HCT116 (cell line): ENCODE data around the gene UCN. TPM values are rescaled to one million over a fixed set of nuclear protein-coding genes. Genes with fewer than 3 reads are reported as not detected.

ENCODE experiments used
- ATAC-seq: fragments of 200-7000 bp; cut with Tn5 transposase; 2 replicates; pipeline ENCODE4 v1.9.1; 2020; ENCODE audit warnings: mild to moderate bottlenecking, moderate library complexity
- BruUV-seq: library from RNA; stranded (reverse); fragments of 400-500 nt; replicated peaks from 2 replicates; lab custom pipeline; 2021; lab: Mats Ljungman, UMichigan
- CTCF ChIA-PET: fragments of 300-600 bp; sonication (Branson Sonifier 250); formaldehyde crosslinking; loops from one replicate; lab custom pipeline; 2021; ENCODE audit warnings: antibody characterized with exemption; lab: Charles Lee
- POLR2A ChIA-PET: fragments of 300-600, 350-600 bp; sonication (Branson Sonifier 250); formaldehyde crosslinking; loops from one replicate; lab custom pipeline; 2021; ENCODE audit warnings: antibody characterized with exemption; lab: Charles Lee
- RAD21 ChIA-PET, 2 experiments: fragments of 300-600 bp; sonication (Branson Sonifier 250); formaldehyde crosslinking; loops; one replicate each; lab custom pipeline; 2023; ENCODE audit warnings: low total read pairs in 2 of 2; ENCODE audit not compliant: uncharacterized antibody in 2 of 2, unreplicated experiment in 2 of 2, low non-redundant PET in 1 of 2; lab: Charles Lee
- DNase-seq: peaks from one replicate; pipeline ENCODE4 v3.0.0-alpha.2; 2010; ENCODE audit warnings: low read depth, low spot score
- H2AFZ ChIP-seq: fragments of 200-600 bp; shearing (Covaris generic), sonication (generic); 2 replicates; pipeline ENCODE4 v1.6.1; 2017; ENCODE audit warnings: low read depth, mixed run types, mixed read lengths, antibody characterized with exemption, low read length; ENCODE audit not compliant: poor library complexity, severe bottlenecking
- H3K27ac ChIP-seq: 2 replicates; pipeline ENCODE4 v1.5.1; 2012; ENCODE audit warnings: low read depth, low read length
- H3K27me3 ChIP-seq: fragments of 200-600 bp; sonication (generic); 2 replicates; pipeline ENCODE4 v1.6.1; 2016; ENCODE audit warnings: mixed run types, low read length, mixed read lengths; ENCODE audit not compliant: insufficient read depth
- H3K36me3 ChIP-seq, 2 experiments: fragments of 200-500 bp in 1 of 2; fragments of 200-600 bp in 1 of 2; sonication (Bioruptor generic) in 1 of 2; sonication (generic) in 1 of 2; 2 replicates each; pipeline versions ENCODE4 v1.5.1 to v1.6.1; 2014 to 2016; ENCODE audit warnings: low read length in 2 of 2, inconsistent platforms in 1 of 2, mixed read lengths in 1 of 2, mixed run types in 1 of 2; ENCODE audit not compliant: insufficient read depth in 2 of 2, control insufficient read depth in 1 of 2
- H3K4me1 ChIP-seq, 2 experiments: fragments of 200-600 bp in 1 of 2; sonication (generic) in 1 of 2; 2 replicates each; pipeline versions ENCODE4 v1.5.1 to v1.6.1; 2012 to 2017; ENCODE audit warnings: low read length in 2 of 2, inconsistent platforms in 1 of 2, mild to moderate bottlenecking in 1 of 2, mixed read lengths in 1 of 2, mixed run types in 1 of 2, moderate library complexity in 1 of 2; ENCODE audit not compliant: insufficient read depth in 2 of 2, control insufficient read depth in 1 of 2
- H3K4me2 ChIP-seq: fragments of 200-600 bp; sonication (generic); 2 replicates; pipeline ENCODE4 v1.6.1; 2017; ENCODE audit warnings: mixed run types, low read length, mixed read lengths
- H3K4me3 ChIP-seq, 2 experiments: fragments of 200-600 bp in 1 of 2; sonication (generic) in 1 of 2; replicated peaks in 1 of 2; 2 replicates each; pipeline ENCODE4 v1.5.1; 2011 to 2016; ENCODE audit warnings: low read length in 2 of 2, control low read depth in 1 of 2, low read depth in 1 of 2, mild to moderate bottlenecking in 1 of 2, mixed read lengths in 1 of 2, mixed run types in 1 of 2
- H3K79me2 ChIP-seq: fragments of 200-600 bp; sonication (generic); 2 replicates; pipeline ENCODE4 v1.6.1; 2017; ENCODE audit warnings: mild to moderate bottlenecking, mixed run types, low read length, moderate library complexity, mixed read lengths; ENCODE audit not compliant: insufficient read depth
- H3K9ac ChIP-seq: fragments of 200-600 bp; sonication (generic); 2 replicates; pipeline ENCODE4 v1.6.1; 2016; ENCODE audit warnings: low read length, mixed read lengths
- H3K9me2 ChIP-seq: fragments of 200-600 bp; sonication (generic), shearing (Covaris generic); 2 replicates; pipeline ENCODE4 v1.6.1; 2017; ENCODE audit warnings: mixed run types, mild to moderate bottlenecking, moderate library complexity; ENCODE audit not compliant: insufficient read depth
- H3K9me3 ChIP-seq, 2 experiments: fragments of 200-500 bp in 1 of 2; fragments of 200-600 bp in 1 of 2; sonication (Bioruptor generic) in 1 of 2; sonication (generic) in 1 of 2; 2 replicates each; pipeline ENCODE4 v1.6.1; 2014 to 2017; ENCODE audit warnings: low read length in 2 of 2, mixed read lengths in 2 of 2, inconsistent platforms in 1 of 2, low read depth in 1 of 2, mild to moderate bottlenecking in 1 of 2, mixed run types in 1 of 2, moderate library complexity in 1 of 2; ENCODE audit not compliant: control insufficient read depth in 1 of 2, insufficient read depth in 1 of 2
- H4K20me1 ChIP-seq: fragments of 200-600 bp; sonication (generic), shearing (Covaris generic); 2 replicates; pipeline ENCODE4 v1.6.1; 2017; ENCODE audit warnings: mixed run types, mild to moderate bottlenecking, moderate library complexity; ENCODE audit not compliant: insufficient read depth
- CBX3 ChIP-seq: IDR thresholded peaks from 2 replicates; pipeline ENCODE4 v1.6.1; 2012; ENCODE audit warnings: low read depth
- CEBPB ChIP-seq: IDR thresholded peaks from 2 replicates; pipeline ENCODE4 v1.6.1; 2012; ENCODE audit warnings: low read depth
- ELF1 ChIP-seq: IDR thresholded peaks from 2 replicates; pipeline ENCODE4 v1.6.1; 2012; ENCODE audit warnings: low read depth, borderline replicate concordance
- POLR2AphosphoS5 ChIP-seq: IDR thresholded peaks from 2 replicates; pipeline ENCODE4 v1.6.1; 2011; ENCODE audit warnings: mild to moderate bottlenecking, low read depth, low read length, moderate library complexity
- SRF ChIP-seq: IDR thresholded peaks from 2 replicates; pipeline ENCODE4 v1.6.1; 2012; ENCODE audit warnings: low read depth
- intact Hi-C: fragments of 100-400 bp; cut with micrococcal nuclease; formaldehyde crosslinking; loops from 2 replicates; pipeline ENCODE4 v1.10.0; 2022
- total RNA-seq: library from RNA; stranded (reverse); gene quantifications from one replicate; pipeline ENCODE4 v1.2.1, GENCODE V29; 2021; ENCODE audit not compliant: unreplicated experiment
- TF ChIP-seq, protein P1 (sequence below), 3 experiments: fragments of 200-600 bp in 1 of 3; sonication (generic) in 1 of 3; IDR thresholded peaks in 2 of 3; conservative IDR thresholded peaks in 1 of 3; 2 replicates each; pipeline ENCODE4 v1.5.1; 2012 to 2017; ENCODE audit warnings: low read depth in 2 of 3, low read length in 2 of 3, antibody characterized with exemption in 1 of 3, borderline replicate concordance in 1 of 3, control low read depth in 1 of 3, mild to moderate bottlenecking in 1 of 3, mixed read lengths in 1 of 3, mixed run types in 1 of 3, moderate library complexity in 1 of 3; ENCODE audit not compliant: insufficient read depth in 1 of 3
- TF ChIP-seq, protein P2 (sequence below): IDR thresholded peaks from 2 replicates; pipeline ENCODE4 v1.6.1; 2012
- TF ChIP-seq, protein P3 (sequence below): IDR thresholded peaks from 2 replicates; pipeline ENCODE4 v1.6.1; 2012; ENCODE audit warnings: low read depth

Gene UCN
- total RNA-seq, 1 experiment from 2014 or later: 8.0 TPM

DNA sequence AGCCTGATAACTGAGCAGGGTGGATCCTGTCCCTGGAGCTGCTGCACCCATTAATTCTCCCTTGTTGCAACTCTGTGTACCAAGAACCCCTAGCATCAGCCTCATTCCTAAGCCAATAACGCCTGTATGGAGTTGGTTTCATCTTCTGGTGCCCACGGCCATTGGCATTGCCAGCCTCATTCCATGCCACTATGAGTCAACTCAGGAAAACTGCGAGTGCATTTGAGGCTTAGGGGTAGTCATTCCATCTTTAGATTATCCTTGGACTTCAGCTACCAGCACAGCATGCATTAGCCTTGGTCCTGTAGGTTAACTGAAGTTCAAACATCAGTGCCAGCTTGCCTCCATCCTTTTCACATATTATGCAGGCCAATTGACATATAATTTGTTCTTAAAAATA is 27.4 kb downstream of the UCN start (continued):
- TF ChIP-seq, protein P1, sequence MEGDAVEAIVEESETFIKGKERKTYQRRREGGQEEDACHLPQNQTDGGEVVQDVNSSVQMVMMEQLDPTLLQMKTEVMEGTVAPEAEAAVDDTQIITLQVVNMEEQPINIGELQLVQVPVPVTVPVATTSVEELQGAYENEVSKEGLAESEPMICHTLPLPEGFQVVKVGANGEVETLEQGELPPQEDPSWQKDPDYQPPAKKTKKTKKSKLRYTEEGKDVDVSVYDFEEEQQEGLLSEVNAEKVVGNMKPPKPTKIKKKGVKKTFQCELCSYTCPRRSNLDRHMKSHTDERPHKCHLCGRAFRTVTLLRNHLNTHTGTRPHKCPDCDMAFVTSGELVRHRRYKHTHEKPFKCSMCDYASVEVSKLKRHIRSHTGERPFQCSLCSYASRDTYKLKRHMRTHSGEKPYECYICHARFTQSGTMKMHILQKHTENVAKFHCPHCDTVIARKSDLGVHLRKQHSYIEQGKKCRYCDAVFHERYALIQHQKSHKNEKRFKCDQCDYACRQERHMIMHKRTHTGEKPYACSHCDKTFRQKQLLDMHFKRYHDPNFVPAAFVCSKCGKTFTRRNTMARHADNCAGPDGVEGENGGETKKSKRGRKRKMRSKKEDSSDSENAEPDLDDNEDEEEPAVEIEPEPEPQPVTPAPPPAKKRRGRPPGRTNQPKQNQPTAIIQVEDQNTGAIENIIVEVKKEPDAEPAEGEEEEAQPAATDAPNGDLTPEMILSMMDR (IDR thresholded peaks at IDR 0.05 in 2 of 3, conservative IDR thresholded peaks at IDR 0.05 in 1 of 3; ENCODE audit: borderline replicate concordance in 1 of 3, insufficient read depth in 1 of 3, low read depth in 2 of 3, low read length in 2 of 3): no peak
- TF ChIP-seq SRF (no peak), CEBPB (no peak), CBX3 (no peak)

DNA sequence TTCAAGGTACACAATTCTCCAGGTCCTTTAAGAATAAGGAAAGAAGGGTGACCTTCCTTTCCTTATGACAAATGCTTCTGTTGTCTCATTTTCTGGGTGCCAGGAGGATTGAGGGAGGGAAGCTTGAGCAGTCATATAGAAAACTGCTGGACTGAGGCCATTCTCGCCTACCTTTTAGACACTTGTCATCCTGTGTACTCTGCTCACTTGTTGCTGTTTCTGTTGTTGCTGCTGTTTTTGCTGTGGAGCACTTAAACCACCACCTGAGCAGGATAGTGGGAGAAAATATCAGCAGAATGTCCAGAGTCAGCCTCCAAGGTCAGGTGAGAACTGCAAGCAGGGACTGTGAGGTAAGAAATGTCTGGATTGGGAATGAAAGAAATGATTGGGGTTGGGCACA is 30.2 kb downstream of the UCN start:
- Histone ChIP-seq H3K27ac (no peak overlapping the region), H2AFZ (no peak overlapping the region), H3K4me3 (no peak overlapping the region), H3K9me3 (no peaks in the 10 kb centered on the region), H3K36me3 (no peaks in the 10 kb centered on the region), H3K9me2 (no peaks in the 10 kb centered on the region), H3K9ac (no peak overlapping the region), H3K27me3 (no peaks in the 10 kb centered on the region), H4K20me1 (no peaks in the 10 kb centered on the region), H3K4me2 (no peak overlapping the region), H3K4me1 (peaks cover 2 to 24% of the 10 kb centered on the region in 2 experiments; a peak in 3 of 4 replicates), H3K79me2 (no peaks in the 10 kb centered on the region)
- ChIA-PET RAD21 (no interaction called here), POLR2A (no interaction called here), CTCF (interaction anchor here (5.6 kb wide), 1 partner anchor 14 kb away, joined by 50 read pairs; no protein-coding TSS in a partner anchor)
- no TSS peak for BruUV-seq
- no peak for ATAC-seq
- TF ChIP-seq CBX3 (no peak), POLR2AphosphoS5 (no peak), ELF1 (no peak), SRF (no peak)
- TF ChIP-seq, protein P2, sequence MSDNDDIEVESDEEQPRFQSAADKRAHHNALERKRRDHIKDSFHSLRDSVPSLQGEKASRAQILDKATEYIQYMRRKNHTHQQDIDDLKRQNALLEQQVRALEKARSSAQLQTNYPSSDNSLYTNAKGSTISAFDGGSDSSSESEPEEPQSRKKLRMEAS: no peak
- TF ChIP-seq, protein P3, sequence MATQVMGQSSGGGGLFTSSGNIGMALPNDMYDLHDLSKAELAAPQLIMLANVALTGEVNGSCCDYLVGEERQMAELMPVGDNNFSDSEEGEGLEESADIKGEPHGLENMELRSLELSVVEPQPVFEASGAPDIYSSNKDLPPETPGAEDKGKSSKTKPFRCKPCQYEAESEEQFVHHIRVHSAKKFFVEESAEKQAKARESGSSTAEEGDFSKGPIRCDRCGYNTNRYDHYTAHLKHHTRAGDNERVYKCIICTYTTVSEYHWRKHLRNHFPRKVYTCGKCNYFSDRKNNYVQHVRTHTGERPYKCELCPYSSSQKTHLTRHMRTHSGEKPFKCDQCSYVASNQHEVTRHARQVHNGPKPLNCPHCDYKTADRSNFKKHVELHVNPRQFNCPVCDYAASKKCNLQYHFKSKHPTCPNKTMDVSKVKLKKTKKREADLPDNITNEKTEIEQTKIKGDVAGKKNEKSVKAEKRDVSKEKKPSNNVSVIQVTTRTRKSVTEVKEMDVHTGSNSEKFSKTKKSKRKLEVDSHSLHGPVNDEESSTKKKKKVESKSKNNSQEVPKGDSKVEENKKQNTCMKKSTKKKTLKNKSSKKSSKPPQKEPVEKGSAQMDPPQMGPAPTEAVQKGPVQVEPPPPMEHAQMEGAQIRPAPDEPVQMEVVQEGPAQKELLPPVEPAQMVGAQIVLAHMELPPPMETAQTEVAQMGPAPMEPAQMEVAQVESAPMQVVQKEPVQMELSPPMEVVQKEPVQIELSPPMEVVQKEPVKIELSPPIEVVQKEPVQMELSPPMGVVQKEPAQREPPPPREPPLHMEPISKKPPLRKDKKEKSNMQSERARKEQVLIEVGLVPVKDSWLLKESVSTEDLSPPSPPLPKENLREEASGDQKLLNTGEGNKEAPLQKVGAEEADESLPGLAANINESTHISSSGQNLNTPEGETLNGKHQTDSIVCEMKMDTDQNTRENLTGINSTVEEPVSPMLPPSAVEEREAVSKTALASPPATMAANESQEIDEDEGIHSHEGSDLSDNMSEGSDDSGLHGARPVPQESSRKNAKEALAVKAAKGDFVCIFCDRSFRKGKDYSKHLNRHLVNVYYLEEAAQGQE: no peak
- TF ChIP-seq, protein P1 (IDR thresholded peaks at IDR 0.05 in 2 of 3, conservative IDR thresholded peaks at IDR 0.05 in 1 of 3; ENCODE audit: borderline replicate concordance in 1 of 3, insufficient read depth in 1 of 3, low read depth in 2 of 3, low read length in 2 of 3): no peak
- intact Hi-C loops: no loop called here
- no peak for DNase-seq
